ENCODE data around the gene FOLR3. TPM values are rescaled to one million over a fixed set of nuclear protein-coding genes. Genes with fewer than 3 reads are reported as not detected.

Gene FOLR3
- total RNA-seq, 1 experiment from 2014 or later = not detected

DNA sequence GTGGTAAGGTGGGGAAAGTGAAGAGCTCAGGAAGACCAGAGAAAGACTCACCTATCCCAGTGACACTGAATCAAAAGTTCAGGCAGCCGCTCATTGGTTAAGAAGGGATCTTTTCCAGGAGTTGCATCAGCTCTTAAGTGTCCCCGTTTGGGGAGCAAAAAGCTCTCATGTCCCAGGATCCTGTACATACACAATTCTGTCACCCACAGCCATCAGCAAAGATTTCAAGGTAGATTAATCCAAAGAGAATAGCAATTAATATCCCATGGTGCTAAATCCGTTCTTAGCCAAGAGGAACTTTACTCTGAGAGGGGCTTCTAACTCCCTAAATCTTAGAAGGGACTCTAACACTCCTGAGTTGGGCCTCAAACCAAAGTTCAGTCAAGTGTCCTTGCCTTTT, 19.3 kb downstream of the FOLR3 start:
- Histone ChIP-seq H3K79me2 (ENCODE audit: low read length) (no peaks in the 10 kb centered on the region), H3K4me2 (ENCODE audit: low read length) (no peak overlapping the region), H3K9ac (ENCODE audit: low read length) (no peak overlapping the region), H3F3A (ENCODE audit: low read length, unreplicated experiment) (no peaks in the 10 kb centered on the region), H3K4me3 (ENCODE audit: low read length) (no peak overlapping the region), H3K27me3 (ENCODE audit: low read length) (peaks cover 18% of the 10 kb centered on the region; the same call in 1 of the 2 replicates), H4K20me1 (ENCODE audit: low read length) (no peaks in the 10 kb centered on the region), H3K9me3 (ENCODE audit: low read length) (no peaks in the 10 kb centered on the region), H3K9me2 (replicated peaks; ENCODE audit: low read length) (no peaks in the 10 kb centered on the region), H2AFZ (ENCODE audit: low read length) (no peak overlapping the region), H3K27ac (ENCODE audit: low read length) (no peak overlapping the region), H3K4me1 (ENCODE audit: insufficient read depth, low read length) (no peaks in the 10 kb centered on the region), H3K36me3 (ENCODE audit: low read depth, low read length) (no peaks in the 10 kb centered on the region)
- BruUV-seq (replicated peaks) = no TSS peak
- CTCF ChIA-PET = interaction anchor here (1.3 kb wide), 1 partner anchor 129 kb away, joined by 10 read pairs; no protein-coding TSS in a partner anchor
- ATAC-seq (no peak), DNase-seq (no peak)
- intact Hi-C loops (cut with micrococcal nuclease) = no loop called here
- no peak for TF ChIP-seq EZH2 (IDR thresholded peaks at IDR 0.05; ENCODE audit: low read length, unreplicated experiment)
- TF ChIP-seq EZH2phosphoT487 (IDR thresholded peaks at IDR 0.05; ENCODE audit: borderline replicate concordance, low read length) = no peak
- TF ChIP-seq, protein P1, sequence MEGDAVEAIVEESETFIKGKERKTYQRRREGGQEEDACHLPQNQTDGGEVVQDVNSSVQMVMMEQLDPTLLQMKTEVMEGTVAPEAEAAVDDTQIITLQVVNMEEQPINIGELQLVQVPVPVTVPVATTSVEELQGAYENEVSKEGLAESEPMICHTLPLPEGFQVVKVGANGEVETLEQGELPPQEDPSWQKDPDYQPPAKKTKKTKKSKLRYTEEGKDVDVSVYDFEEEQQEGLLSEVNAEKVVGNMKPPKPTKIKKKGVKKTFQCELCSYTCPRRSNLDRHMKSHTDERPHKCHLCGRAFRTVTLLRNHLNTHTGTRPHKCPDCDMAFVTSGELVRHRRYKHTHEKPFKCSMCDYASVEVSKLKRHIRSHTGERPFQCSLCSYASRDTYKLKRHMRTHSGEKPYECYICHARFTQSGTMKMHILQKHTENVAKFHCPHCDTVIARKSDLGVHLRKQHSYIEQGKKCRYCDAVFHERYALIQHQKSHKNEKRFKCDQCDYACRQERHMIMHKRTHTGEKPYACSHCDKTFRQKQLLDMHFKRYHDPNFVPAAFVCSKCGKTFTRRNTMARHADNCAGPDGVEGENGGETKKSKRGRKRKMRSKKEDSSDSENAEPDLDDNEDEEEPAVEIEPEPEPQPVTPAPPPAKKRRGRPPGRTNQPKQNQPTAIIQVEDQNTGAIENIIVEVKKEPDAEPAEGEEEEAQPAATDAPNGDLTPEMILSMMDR (conservative IDR thresholded peaks at IDR 0.05; ENCODE audit: low read depth, low read length) = no peak
- POLR2A ChIA-PET (ENCODE audit: unreplicated experiment) = no interaction called here

DNA sequence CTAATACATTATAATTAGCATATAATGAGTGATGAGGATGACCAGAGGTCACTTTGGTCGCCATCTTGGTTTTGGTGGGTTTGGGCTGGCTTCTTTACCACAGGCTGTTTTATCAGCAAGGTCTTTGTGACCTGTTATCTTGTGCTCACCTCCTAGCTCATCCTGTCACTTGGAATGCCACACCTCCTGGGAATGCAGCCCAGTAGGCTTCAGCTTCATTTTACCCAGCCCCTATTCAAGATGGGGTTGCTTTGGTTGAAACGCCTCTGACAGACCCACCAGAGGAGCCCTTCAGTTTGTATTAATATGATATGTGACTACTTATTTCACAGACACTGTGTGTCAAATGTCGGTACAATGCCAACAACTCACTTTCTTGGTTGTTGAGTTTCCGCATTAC, 20.2 kb downstream of the FOLR3 start:
- H3K9me3 ChIP-seq (ENCODE audit: low read length) = no peaks in the 10 kb centered on the region
- ChIA-PET POLR2A (ENCODE audit: unreplicated experiment) (no interaction called here), CTCF (no interaction called here)
- H3F3A ChIP-seq (ENCODE audit: low read length, unreplicated experiment) = no peaks in the 10 kb centered on the region
- no peak overlapping the region for H3K4me2 ChIP-seq (ENCODE audit: low read length)
- ATAC-seq (no peak), DNase-seq (no peak)
- H3K79me2 ChIP-seq (ENCODE audit: low read length) = no peaks in the 10 kb centered on the region
- no peaks in the 10 kb centered on the region for H4K20me1 ChIP-seq (ENCODE audit: low read length)
- H3K36me3 ChIP-seq (ENCODE audit: low read depth, low read length) = no peaks in the 10 kb centered on the region
- H3K27ac ChIP-seq (ENCODE audit: low read length) = no peak overlapping the region
- H3K4me1 ChIP-seq (ENCODE audit: insufficient read depth, low read length) = no peaks in the 10 kb centered on the region
- no peak overlapping the region for H3K9ac ChIP-seq (ENCODE audit: low read length)
- H3K4me3 ChIP-seq (ENCODE audit: low read length) = no peak overlapping the region
- no TSS peak for BruUV-seq (replicated peaks)
- intact Hi-C loops (cut with micrococcal nuclease) = no loop called here
- H3K9me2 ChIP-seq (replicated peaks; ENCODE audit: low read length) = no peaks in the 10 kb centered on the region
- peaks cover 18% of the 10 kb centered on the region; the same call in 1 of the 2 replicates for H3K27me3 ChIP-seq (ENCODE audit: low read length)
- H2AFZ ChIP-seq (ENCODE audit: low read length) = no peak overlapping the region
- TF ChIP-seq EZH2phosphoT487 (IDR thresholded peaks at IDR 0.05; ENCODE audit: borderline replicate concordance, low read length) (no peak), EZH2 (IDR thresholded peaks at IDR 0.05; ENCODE audit: low read length, unreplicated experiment) (no peak)
- TF ChIP-seq, protein P1 (conservative IDR thresholded peaks at IDR 0.05; ENCODE audit: low read depth, low read length) = no peak

DNA sequence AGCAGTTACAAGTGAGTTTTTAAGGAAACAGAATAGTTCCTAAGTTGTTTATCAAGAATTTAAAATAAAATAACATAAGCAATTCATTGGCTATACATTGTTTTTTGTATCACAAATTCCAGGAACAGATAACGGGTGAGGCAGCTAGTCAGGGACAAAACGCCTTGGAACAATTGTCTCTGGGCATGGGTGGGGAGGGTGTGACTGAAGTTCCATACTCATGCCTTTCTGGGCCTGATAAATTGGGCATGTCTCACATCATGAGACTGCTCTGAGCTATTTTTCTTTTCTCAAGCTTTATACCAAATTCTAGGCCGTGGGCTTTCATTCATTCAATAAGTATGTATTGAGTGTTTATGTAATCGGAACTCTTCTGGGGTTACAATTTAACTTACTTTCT, 21.6 kb downstream of the FOLR3 start:
- H3K27ac ChIP-seq (ENCODE audit: low read length) = no peak overlapping the region
- H4K20me1 ChIP-seq (ENCODE audit: low read length) = no peaks in the 10 kb centered on the region
- no peak for ATAC-seq
- no peaks in the 10 kb centered on the region for H3K79me2 ChIP-seq (ENCODE audit: low read length)
- no peaks in the 10 kb centered on the region for H3K4me1 ChIP-seq (ENCODE audit: insufficient read depth, low read length)
- no TSS peak for BruUV-seq (replicated peaks)
- H3K9me2 ChIP-seq (replicated peaks; ENCODE audit: low read length) = no peaks in the 10 kb centered on the region
- ChIA-PET CTCF (interaction anchor here (0.6 kb wide), 1 partner anchor 131 kb away, joined by 3 read pairs; no protein-coding TSS in a partner anchor), POLR2A (ENCODE audit: unreplicated experiment) (no interaction called here)
- no peak for TF ChIP-seq EZH2phosphoT487 (IDR thresholded peaks at IDR 0.05; ENCODE audit: borderline replicate concordance, low read length)
- TF ChIP-seq EZH2 (IDR thresholded peaks at IDR 0.05; ENCODE audit: low read length, unreplicated experiment) = no peak
- TF ChIP-seq, protein P1 (conservative IDR thresholded peaks at IDR 0.05; ENCODE audit: low read depth, low read length) = no peak
- no peak for DNase-seq
- no peak overlapping the region for H3K4me3 ChIP-seq (ENCODE audit: low read length)
- H3K36me3 ChIP-seq (ENCODE audit: low read depth, low read length) = no peaks in the 10 kb centered on the region
- H2AFZ ChIP-seq (ENCODE audit: low read length) = no peak overlapping the region
- H3K4me2 ChIP-seq (ENCODE audit: low read length) = no peak overlapping the region
- no peak overlapping the region for H3K9ac ChIP-seq (ENCODE audit: low read length)
- intact Hi-C loops (cut with micrococcal nuclease) = no loop called here
- no peaks in the 10 kb centered on the region for H3K9me3 ChIP-seq (ENCODE audit: low read length)
- H3F3A ChIP-seq (ENCODE audit: low read length, unreplicated experiment) = no peaks in the 10 kb centered on the region
- peaks cover 23% of the 10 kb centered on the region; the same call in 1 of the 2 replicates for H3K27me3 ChIP-seq (ENCODE audit: low read length)

Data from PC-3 (cell line).